ENCODE measurements around the gene SS18L1.

The SS18L1 gene

GRCh38 chr20:62175711-62176110, 32.1 kb downstream of the SS18L1 start:
- DNase-seq = no peak

GRCh38 chr20:62176866-62177265, 33.3 kb downstream of the SS18L1 start:
- no peak for DNase-seq

GRCh38 chr20:62177307-62177706, 33.7 kb downstream of the SS18L1 start:
- DNase-seq = no peak

- DNase-seq = no peak
Observed at GRCh38 chr20:62178316-62179161, 35.0 kb downstream of the SS18L1 start.

- DNase-seq = no peak
Observed at GRCh38 chr20:62179162-62179504, 35.6 kb downstream of the SS18L1 start.

GRCh38 chr20:62181808-62182207, 38.2 kb downstream of the SS18L1 start:
- no peak for DNase-seq

GRCh38 chr20:62182469-62183425, 39.2 kb downstream of the SS18L1 start, which contains the start of gene MTG2:
Gene MTG2, plus strand, starts transcription at chr20:62183028. Its CDS starts 10,393 bp downstream, at chr20:62193421.
- DNase-seq = peak; percentile 96

- DNase-seq = no peak
Observed at GRCh38 chr20:62183426-62184142, 40.0 kb downstream of the SS18L1 start.

- no peak for DNase-seq
Observed at GRCh38 chr20:62186096-62186426, 42.5 kb downstream of the SS18L1 start.

GRCh38 chr20:62186887-62187866, 43.6 kb downstream of the SS18L1 start:
- no peak for DNase-seq

- DNase-seq = no peak
Observed at GRCh38 chr20:62190639-62191411, 47.3 kb downstream of the SS18L1 start.

- DNase-seq = no peak
Observed at GRCh38 chr20:62191781-62192559, 48.4 kb downstream of the SS18L1 start.

- no peak for DNase-seq
Observed at GRCh38 chr20:62192635-62193034, 49.1 kb downstream of the SS18L1 start.

GRCh38 chr20:62193079-62194025, 49.8 kb downstream of the SS18L1 start:
- DNase-seq = no peak

GRCh38 chr20:62195075-62195405, 51.5 kb downstream of the SS18L1 start:
- no peak for DNase-seq

- DNase-seq = no peak
Observed at GRCh38 chr20:62195736-62196135, 52.2 kb downstream of the SS18L1 start.

GRCh38 chr20:62196286-62196685, 52.7 kb downstream of the SS18L1 start:
- DNase-seq = no peak

GRCh38 chr20:62197311-62197710, 53.7 kb downstream of the SS18L1 start:
- DNase-seq = no peak

- no peak for DNase-seq
Observed at GRCh38 chr20:62197801-62198200, 54.2 kb downstream of the SS18L1 start.
